OCI-LY7 (cell line): ENCODE measurements around the gene NTMT1. TPM values are rescaled to one million over a fixed set of nuclear protein-coding genes. Genes with fewer than 3 reads are reported as not detected.

Experiments
- BruUV-seq: library from RNA; stranded (reverse); fragments of 400-500 nt; replicated peaks from 2 replicates; lab custom pipeline; 2021; lab: Mats Ljungman, UMichigan
- CTCF ChIA-PET: fragments of 300-600 bp; sonication (Branson Sonifier 250); formaldehyde crosslinking; loops from one replicate; lab custom pipeline; 2022; ENCODE audit warnings: antibody characterized with exemption; ENCODE audit not compliant: unreplicated experiment; lab: Charles Lee
- POLR2A ChIA-PET: fragments of 300-600 bp; sonication (Branson Sonifier 250); formaldehyde crosslinking; loops from one replicate; lab custom pipeline; 2022; ENCODE audit warnings: antibody characterized with exemption; lab: Charles Lee
- DNase-seq: peaks from one replicate; pipeline ENCODE4 v3.0.0-alpha.2; 2015; ENCODE audit warnings: low spot score
- H2AFZ ChIP-seq: fragments of 200-600 bp; sonication (generic), shearing (Covaris generic); 2 replicates; pipeline ENCODE4 v1.6.1; 2014; ENCODE audit warnings: mild to moderate bottlenecking, antibody characterized with exemption, low read length, moderate library complexity
- H3K27ac ChIP-seq: fragments of 200-600 bp; sonication (generic); 2 replicates; pipeline ENCODE4 v1.5.1; 2014; ENCODE audit warnings: mixed run types, low read depth, mild to moderate bottlenecking, moderate library complexity, low read length, inconsistent platforms; ENCODE audit not compliant: poor library complexity, severe bottlenecking
- H3K36me3 ChIP-seq: fragments of 200-600 bp; sonication (generic); 2 replicates; pipeline ENCODE4 v1.6.1; 2014; ENCODE audit warnings: mild to moderate bottlenecking, antibody characterized with exemption, low read length, moderate library complexity, mixed read lengths; ENCODE audit not compliant: insufficient read depth
- H3K4me1 ChIP-seq: fragments of 200-600 bp; sonication (generic); 2 replicates; pipeline ENCODE4 v1.5.1; 2014; ENCODE audit warnings: mild to moderate bottlenecking, low read length; ENCODE audit not compliant: insufficient read depth, poor library complexity, severe bottlenecking
- H3K4me2 ChIP-seq: fragments of 200-600 bp; sonication (generic); 2 replicates; pipeline ENCODE4 v1.6.1; 2014; ENCODE audit warnings: mild to moderate bottlenecking, low read length
- H3K4me3 ChIP-seq: fragments of 200-600 bp; sonication (generic); 2 replicates; pipeline ENCODE4 v1.5.1; 2014; ENCODE audit warnings: mild to moderate bottlenecking, low read depth, low read length; ENCODE audit not compliant: poor library complexity, severe bottlenecking
- H3K79me2 ChIP-seq: fragments of 200-600 bp; sonication (generic); 2 replicates; pipeline ENCODE4 v1.6.1; 2016; ENCODE audit warnings: low read depth, mild to moderate bottlenecking, low read length, moderate library complexity, mixed read lengths; ENCODE audit not compliant: insufficient read depth
- H3K9me2 ChIP-seq: fragments of 200-600 bp; sonication (generic); 2 replicates; pipeline ENCODE4 v1.6.1; 2016; ENCODE audit warnings: mild to moderate bottlenecking, low read length, mixed read lengths; ENCODE audit not compliant: insufficient read depth
- H3K9me3 ChIP-seq: fragments of 200-600 bp; sonication (generic); 2 replicates; pipeline ENCODE4 v1.6.1; 2014; ENCODE audit warnings: mild to moderate bottlenecking, mixed run types, low read length, mixed read lengths
- H4K20me1 ChIP-seq: fragments of 200-600 bp; sonication (generic); 2 replicates; pipeline ENCODE4 v1.6.1; 2014; ENCODE audit warnings: mild to moderate bottlenecking, antibody characterized with exemption, low read length, moderate library complexity, mixed read lengths; ENCODE audit not compliant: insufficient read depth
- EZH2phosphoT487 ChIP-seq: fragments of 200-600 bp; sonication (generic); IDR thresholded peaks from 2 replicates; pipeline ENCODE4 v1.6.1; 2018; ENCODE audit warnings: low read depth, borderline replicate concordance, mild to moderate bottlenecking, mixed run types, antibody characterized with exemption, low read length, moderate library complexity, mixed read lengths
- intact Hi-C: fragments of 100-400 bp; cut with micrococcal nuclease; formaldehyde crosslinking; loops from one replicate; pipeline ENCODE4 v1.10.0; 2022; ENCODE audit not compliant: unreplicated experiment
- total RNA-seq, 2 experiments: library from RNA; depleted of rRNA in 1 of 2; stranded (reverse); fragments of >200 nt in 1 of 2; shearing (Covaris generic) in 1 of 2; gene quantifications; 2 replicates each; pipeline ENCODE4 v1.2.3, GENCODE V29; 2014 to 2022
- TF ChIP-seq, protein P1 (sequence below): fragments of 200-600 bp; sonication (generic); conservative IDR thresholded peaks from 2 replicates; pipeline ENCODE4 v1.5.1; 2014; ENCODE audit warnings: mild to moderate bottlenecking, antibody characterized with exemption, low read length, moderate library complexity, mixed read lengths

The NTMT1 gene
- total RNA-seq, 2 experiments from 2014 or later: 46.6 to 59.8 TPM

DNA sequence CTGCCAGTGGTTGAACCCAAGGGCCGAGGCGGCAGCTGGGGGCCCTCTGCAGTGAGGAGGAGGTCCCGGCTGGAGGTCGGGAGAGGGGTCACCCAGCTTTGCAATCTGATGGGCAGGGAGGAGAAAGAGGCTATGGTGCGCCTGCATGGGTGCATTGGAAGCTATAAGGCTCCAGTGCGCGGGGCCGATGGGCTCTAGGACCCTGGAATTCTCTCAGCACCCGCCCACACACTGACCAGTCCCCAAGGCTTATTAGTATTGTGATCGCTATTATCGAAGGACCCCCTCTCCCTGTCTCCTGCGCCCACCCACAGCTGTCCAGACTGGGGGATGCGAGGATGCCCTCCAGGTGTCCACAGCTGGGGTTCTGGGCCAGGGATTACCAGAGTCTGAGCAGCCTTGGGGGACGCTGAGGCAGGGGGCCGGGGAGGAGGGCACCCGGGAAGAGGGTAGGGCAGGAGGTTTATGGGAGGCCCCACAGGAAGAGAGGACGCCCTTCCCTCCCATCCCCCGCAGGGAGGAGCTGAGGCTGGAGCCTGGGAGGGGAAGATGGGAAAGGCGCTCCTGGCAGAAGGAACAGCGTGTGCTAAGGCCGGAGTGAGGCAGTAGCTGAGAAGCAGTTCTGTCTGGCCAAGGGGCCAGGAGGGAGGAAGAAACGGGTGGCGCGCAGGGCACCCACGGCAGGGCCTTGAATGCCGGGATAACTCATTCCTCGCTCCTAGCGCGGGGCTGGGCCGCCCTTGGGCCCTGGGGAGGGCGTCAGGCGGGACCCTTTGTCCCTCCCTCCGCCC is 29.2 kb upstream of the NTMT1 start:
- DNase-seq: no peak
- Histone ChIP-seq H3K4me2 (no peak overlapping the region), H2AFZ (no peak overlapping the region), H3K27ac (no peak overlapping the region), H3K4me3 (no peak overlapping the region), H3K79me2 (no peaks in the 10 kb centered on the region), H3K9me3 (no peaks in the 10 kb centered on the region), H3K9me2 (no peaks in the 10 kb centered on the region), H3K4me1 (no peaks in the 10 kb centered on the region), H4K20me1 (no peaks in the 10 kb centered on the region), H3K36me3 (no peaks in the 10 kb centered on the region)
- intact Hi-C loops: no loop called here
- TF ChIP-seq EZH2phosphoT487: no peak
- BruUV-seq: no TSS peak
- CTCF ChIA-PET: no interaction called here
- POLR2A ChIA-PET: no interaction called here

GRCh38 chr9:129597355-129598088 is 28.4 kb upstream of the NTMT1 start:
- no peaks in the 10 kb centered on the region for H3K79me2 ChIP-seq
- POLR2A ChIA-PET: no interaction called here
- intact Hi-C loops: no loop called here

GRCh38 chr9:129598089-129598596 is 27.8 kb upstream of the NTMT1 start:
- ChIA-PET POLR2A (no interaction called here), CTCF (no interaction called here)
- no peak overlapping the region for H2AFZ ChIP-seq
- intact Hi-C loops: no loop called here
- H3K79me2 ChIP-seq: no peaks in the 10 kb centered on the region
- no peak overlapping the region for H3K4me3 ChIP-seq
- peaks cover 6% of the 10 kb centered on the region for H3K4me1 ChIP-seq
- no peaks in the 10 kb centered on the region for H4K20me1 ChIP-seq
- DNase-seq: no peak
- no TSS peak for BruUV-seq
- no peak overlapping the region for H3K4me2 ChIP-seq
- no peak overlapping the region for H3K27ac ChIP-seq
- TF ChIP-seq, protein P1, sequence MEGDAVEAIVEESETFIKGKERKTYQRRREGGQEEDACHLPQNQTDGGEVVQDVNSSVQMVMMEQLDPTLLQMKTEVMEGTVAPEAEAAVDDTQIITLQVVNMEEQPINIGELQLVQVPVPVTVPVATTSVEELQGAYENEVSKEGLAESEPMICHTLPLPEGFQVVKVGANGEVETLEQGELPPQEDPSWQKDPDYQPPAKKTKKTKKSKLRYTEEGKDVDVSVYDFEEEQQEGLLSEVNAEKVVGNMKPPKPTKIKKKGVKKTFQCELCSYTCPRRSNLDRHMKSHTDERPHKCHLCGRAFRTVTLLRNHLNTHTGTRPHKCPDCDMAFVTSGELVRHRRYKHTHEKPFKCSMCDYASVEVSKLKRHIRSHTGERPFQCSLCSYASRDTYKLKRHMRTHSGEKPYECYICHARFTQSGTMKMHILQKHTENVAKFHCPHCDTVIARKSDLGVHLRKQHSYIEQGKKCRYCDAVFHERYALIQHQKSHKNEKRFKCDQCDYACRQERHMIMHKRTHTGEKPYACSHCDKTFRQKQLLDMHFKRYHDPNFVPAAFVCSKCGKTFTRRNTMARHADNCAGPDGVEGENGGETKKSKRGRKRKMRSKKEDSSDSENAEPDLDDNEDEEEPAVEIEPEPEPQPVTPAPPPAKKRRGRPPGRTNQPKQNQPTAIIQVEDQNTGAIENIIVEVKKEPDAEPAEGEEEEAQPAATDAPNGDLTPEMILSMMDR: no peak
- no peak for TF ChIP-seq EZH2phosphoT487
- H3K9me3 ChIP-seq: no peaks in the 10 kb centered on the region
- no peaks in the 10 kb centered on the region for H3K9me2 ChIP-seq
- H3K36me3 ChIP-seq: no peaks in the 10 kb centered on the region

More at GRCh38 chr9:129597355-129598088, 28.4 kb upstream of the NTMT1 start:
- Histone ChIP-seq H3K36me3 (no peaks in the 10 kb centered on the region), H3K9me2 (no peaks in the 10 kb centered on the region), H3K9me3 (no peaks in the 10 kb centered on the region), H3K4me1 (no peaks in the 10 kb centered on the region), H3K4me3 (no peak overlapping the region), H3K4me2 (no peak overlapping the region), H3K27ac (no peak overlapping the region), H2AFZ (no peak overlapping the region), H4K20me1 (no peaks in the 10 kb centered on the region)
- CTCF ChIA-PET: no interaction called here
- no peak for DNase-seq
- TF ChIP-seq EZH2phosphoT487: no peak
- TF ChIP-seq, protein P1: no peak
- BruUV-seq: no TSS peak
